Measurements from ENCODE around the gene ATG4B. TPM values are rescaled to one million over a fixed set of nuclear protein-coding genes. Genes with fewer than 3 reads are reported as not detected.
A peak's percentile ranks its signal among the peaks of the same experiment; 100 is the strongest.

Gene ATG4B
- total and polyA plus RNA-seq, 2 donors (not counting 3 experiments of a cell fraction or from before 2014, with no cell fraction given) = 83.6 to 113 TPM

GRCh38 chr2:241659150-241659739 is 21.8 kb downstream of the ATG4B start:
- peak; percentile 86 for FAIRE-seq
- peaks cover 12 to 43% of the 10 kb centered on the region in 2 experiments for H3K36me3 ChIP-seq (ENCODE audit: control insufficient read depth in 2 of 2, extremely low read depth in 1 of 2, insufficient read depth in 2 of 2, low read length in 2 of 2)
- DNase-seq (ENCODE audit: low read depth, low spot score) = peak; percentile 71

More at GRCh38 chr2:241659150-241659739, 21.8 kb downstream of the ATG4B start:
- BruUV-seq (replicated peaks) = no TSS peak
- intact Hi-C loops (cut with micrococcal nuclease) = loop anchor here (1.0 to 2.0 kb wide), 2 partner anchors 150 to 808 kb away; partner anchors contain the start of gene STK25
- Histone ChIP-seq H3K27ac (ENCODE audit: insufficient read depth, low read depth, low read length) (no peak overlapping the region), H3K79me2 (ENCODE audit: control insufficient read depth, insufficient read depth, low read length) (no peaks in the 10 kb centered on the region), H2AFZ (ENCODE audit: low read depth, low read length) (no peak overlapping the region), H4K20me1 (replicated peaks; ENCODE audit: control insufficient read depth, extremely low read depth, insufficient read depth, low read length) (no peaks in the 10 kb centered on the region), H3K4me3 (replicated peaks in 1 of 3; ENCODE audit: insufficient read depth in 1 of 3, low read depth in 1 of 3, low read length in 3 of 3) (no peak overlapping the region), H3K4me2 (ENCODE audit: insufficient read depth, low read length) (no peak overlapping the region), H3K27me3 (ENCODE audit: control insufficient read depth in 2 of 2, insufficient read depth in 2 of 2, low read length in 2 of 2) (no peaks in the 10 kb centered on the region), H3K9me1 (replicated peaks; ENCODE audit: control insufficient read depth, extremely low read depth, insufficient read depth, low read length) (no peaks in the 10 kb centered on the region), H3K9ac (replicated peaks; ENCODE audit: extremely low read depth, insufficient read depth, low read length) (no peak overlapping the region), H3K4me1 (ENCODE audit: control insufficient read depth, extremely low read depth, insufficient read depth, low read length) (no peaks in the 10 kb centered on the region), H3K9me3 (replicated peaks; ENCODE audit: control insufficient read depth, insufficient read depth, low read length) (no peaks in the 10 kb centered on the region)
- POLR2A ChIA-PET = no interaction called here
- TF ChIP-seq CTCF (IDR thresholded peaks at IDR 0.05; ENCODE audit: extremely low read depth in 1 of 2, insufficient read depth in 1 of 2, low read depth in 1 of 2, low read length in 2 of 2) (peak; percentile 60 to 70), MYC (IDR thresholded peaks at IDR 0.05; ENCODE audit: low read depth, low read length) (no peak), JUN (IDR thresholded peaks at IDR 0.05; ENCODE audit: borderline replicate concordance, insufficient read depth, insufficient read length, low read depth) (no peak), GATA2 (IDR thresholded peaks at IDR 0.05; ENCODE audit: insufficient read depth, insufficient read length, low read depth, low read length) (no peak), EZH2 (IDR thresholded peaks at IDR 0.05; ENCODE audit: borderline replicate concordance, low read depth, low read length, severe bottlenecking) (no peak), MAX (IDR thresholded peaks at IDR 0.05; ENCODE audit: insufficient read depth, insufficient read length) (no peak)
- CTCF ChIA-PET = interaction anchor here (0.6 to 2.2 kb wide), 19 partner anchors 9 to 808 kb away, joined by 3 to 10 read pairs (median 4); partner anchors contain the start of genes ATG4B, DTYMK and STK25
- dilution Hi-C loops (cut with MboI; ENCODE audit: extremely low pct_ligation_motif_present, low sequenced_read_pairs) = no loop called here
